ENCODE data around the gene CCDC28B. TPM values are rescaled to one million over a fixed set of nuclear protein-coding genes. Genes with fewer than 3 reads are reported as not detected.

The CCDC28B gene
- total and polyA plus RNA-seq, 2 of the 13 experiments (the other 11 are each of a cell fraction or from before 2014, with no cell fraction given): 2.6 to 3.5 TPM

- no peak for TF ChIP-seq AHR (CRISPR knock-in tag; IDR thresholded peaks at IDR 0.05)
- no peak for TF ChIP-seq ZNF446 (CRISPR knock-in tag; IDR thresholded peaks at IDR 0.05)
- no peak for TF ChIP-seq ELF4 (CRISPR knock-in tag; IDR thresholded peaks at IDR 0.05; ENCODE audit: borderline replicate concordance)
- TF ChIP-seq GMEB2 (CRISPR knock-in tag; IDR thresholded peaks at IDR 0.05; ENCODE audit: low read depth): no peak
- no peak for TF ChIP-seq SOX13 (IDR thresholded peaks at IDR 0.05)
- peak in 1 of 2 experiments; percentile 27; a peak in 1 of 4 replicates for TF ChIP-seq SOX13 (CRISPR knock-in tag; conservative IDR thresholded peaks at IDR 0.05 in 1 of 2, IDR thresholded peaks at IDR 0.05 in 1 of 2)
- TF ChIP-seq POLR2AphosphoS5 (IDR thresholded peaks at IDR 0.05; ENCODE audit: low read depth, low read length): no peak
- TF ChIP-seq HNF4G (IDR thresholded peaks at IDR 0.05; ENCODE audit: borderline replicate concordance, low read depth, low read length): peak; percentile 94
- TF ChIP-seq HNF4G (CRISPR knock-in tag; IDR thresholded peaks at IDR 0.05; ENCODE audit: borderline replicate concordance, low read depth): no peak
- TF ChIP-seq THAP8 (CRISPR knock-in tag; IDR thresholded peaks at IDR 0.05; ENCODE audit: borderline replicate concordance): no peak
- no peak for TF ChIP-seq ZSCAN21 (CRISPR knock-in tag; IDR thresholded peaks at IDR 0.05; ENCODE audit: borderline replicate concordance)
- TF ChIP-seq FOSL1 (CRISPR knock-in tag; IDR thresholded peaks at IDR 0.05; ENCODE audit: borderline replicate concordance): no peak
- peak; percentile 57; the same call in 1 of the 2 replicates for TF ChIP-seq NR2F6 (IDR thresholded peaks at IDR 0.05)
- peak; percentile 63 for TF ChIP-seq NR2F6 (CRISPR knock-in tag; IDR thresholded peaks at IDR 0.05)
- no peak; the same call in 1 of the 2 replicates for TF ChIP-seq ZNF567 (CRISPR knock-in tag; IDR thresholded peaks at IDR 0.05; ENCODE audit: borderline replicate concordance)
- TF ChIP-seq DMTF1 (CRISPR knock-in tag; IDR thresholded peaks at IDR 0.05): no peak
- TF ChIP-seq TRIM24 (CRISPR knock-in tag; IDR thresholded peaks at IDR 0.05): no peak
- TF ChIP-seq XRCC5 (optimal IDR thresholded peaks at IDR 0.05; ENCODE audit: low read length): peak; percentile 32
- no peak for TF ChIP-seq ZBTB21 (CRISPR knock-in tag; IDR thresholded peaks at IDR 0.05)
- TF ChIP-seq EED (CRISPR knock-in tag; IDR thresholded peaks at IDR 0.05): no peak
- TF ChIP-seq ZNF343 (CRISPR knock-in tag; IDR thresholded peaks at IDR 0.05): no peak
- TF ChIP-seq KDM1A (CRISPR knock-in tag; IDR thresholded peaks at IDR 0.05): no peak
- peak; percentile 53 for TF ChIP-seq RBM22 (optimal IDR thresholded peaks at IDR 0.05; ENCODE audit: low read length)
- TF ChIP-seq ZSCAN20 (CRISPR knock-in tag; IDR thresholded peaks at IDR 0.05; ENCODE audit: borderline replicate concordance): no peak
- TF ChIP-seq SRSF9 (IDR thresholded peaks at IDR 0.05; ENCODE audit: borderline replicate concordance, insufficient read depth, low read depth, low read length, poor library complexity, severe bottlenecking): no peak
- no peak; the same call in 1 of the 2 replicates for TF ChIP-seq YEATS4 (CRISPR knock-in tag; IDR thresholded peaks at IDR 0.05; ENCODE audit: borderline replicate concordance)
- TF ChIP-seq ZNF317 (CRISPR knock-in tag; IDR thresholded peaks at IDR 0.05): no peak
- TF ChIP-seq ZNF772 (CRISPR knock-in tag; IDR thresholded peaks at IDR 0.05): no peak
These were observed 21.8 kb upstream of the CCDC28B start (continued) for GRCh38 chr1:32178380-32179192.
